Activated CD4-positive, alpha-beta memory T cell treated with anti-CD3 and anti-CD28 coated beads for 36 hours (primary cell): ENCODE data around the gene REEP5. TPM values are rescaled to one million over a fixed set of nuclear protein-coding genes. Genes with fewer than 3 reads are reported as not detected.

Source experiments
- CTCF ChIA-PET: fragments of 350-600 bp; sonication (Branson Sonifier 250); formaldehyde crosslinking; loops from one replicate; lab custom pipeline; 2021; ENCODE audit warnings: antibody characterized with exemption, inconsistent platforms; lab: Charles Lee
- POLR2A ChIA-PET: fragments of 350-600 bp; sonication (Branson Sonifier 250); formaldehyde crosslinking; loops from one replicate; lab custom pipeline; 2021; ENCODE audit warnings: antibody characterized with exemption; lab: Charles Lee
- DNase-seq: peaks from one replicate; pipeline ENCODE4 v3.0.0-alpha.2; 2020
- H3K27ac Mint-ChIP-seq: one replicate; pipeline ENCODE4 v1.8.0; 2021; ENCODE audit warnings: mixed read lengths
- H3K27me3 Mint-ChIP-seq: one replicate; pipeline ENCODE4 v1.8.0; 2021; ENCODE audit warnings: mixed read lengths
- H3K36me3 Mint-ChIP-seq: one replicate; pipeline ENCODE4 v1.8.0; 2021; ENCODE audit warnings: mixed read lengths
- H3K4me1 Mint-ChIP-seq: one replicate; pipeline ENCODE4 v1.8.0; 2021; ENCODE audit warnings: low read depth, mixed read lengths
- H3K4me3 Mint-ChIP-seq: one replicate; pipeline ENCODE4 v1.8.0; 2021; ENCODE audit warnings: mild to moderate bottlenecking, mixed read lengths
- H3K9me3 Mint-ChIP-seq: one replicate; pipeline ENCODE4 v1.8.0; 2021; ENCODE audit warnings: mixed read lengths
- intact Hi-C: fragments of 100-400 bp; cut with micrococcal nuclease; formaldehyde crosslinking; loops from one replicate; pipeline ENCODE4 v1.15.1; 2023
- total RNA-seq, 2 experiments: library from RNA; stranded (reverse); gene quantifications; one replicate each; pipeline ENCODE4 v1.2.3, GENCODE V29; 2021

Gene REEP5
- total RNA-seq, 2 experiments from 2014 or later, result 64.6 to 67.4 TPM

- Mint-ChIP-seq H3K27ac (peak overlapping the region; percentile 10), H3K27me3 (no peaks in the 10 kb centered on the region), H3K4me3 (no peak overlapping the region), H3K9me3 (peaks cover 5% of the 10 kb centered on the region), H3K4me1 (peaks cover 47% of the 10 kb centered on the region), H3K36me3 (no peaks in the 10 kb centered on the region)
- ChIA-PET CTCF (interaction anchor here (0.6 to 1.2 kb wide), 2 partner anchors 10 to 593 kb away, joined by 3 read pairs; no protein-coding TSS in a partner anchor), POLR2A (interaction anchor here (0.7 to 1.3 kb wide), 2 partner anchors 9 to 10 kb away, joined by 3 to 5 read pairs; no protein-coding TSS in a partner anchor)
- no peak for DNase-seq
- intact Hi-C loops, result no loop called here
Observed at GRCh38 chr5:112931473-112931872, 9.4 kb upstream of the REEP5 start.

- Mint-ChIP-seq H3K4me1 (peaks cover 47% of the 10 kb centered on the region), H3K36me3 (no peaks in the 10 kb centered on the region), H3K27ac (peak overlapping the region; percentile 50), H3K4me3 (no peak overlapping the region), H3K9me3 (peaks cover 5% of the 10 kb centered on the region), H3K27me3 (no peaks in the 10 kb centered on the region)
- ChIA-PET CTCF (no interaction called here), POLR2A (interaction anchor here (1.0 kb wide), 1 partner anchor 46 kb away, joined by 3 read pairs; the partner anchor contains the start of gene DCP2)
- DNase-seq, result no peak
- intact Hi-C loops, result no loop called here
Observed at GRCh38 chr5:112930082-112930344, 8.0 kb upstream of the REEP5 start.

- peaks cover 47% of the 10 kb centered on the region for H3K4me1 Mint-ChIP-seq
- intact Hi-C loops, result loop anchor here (1.0 to 10.0 kb wide), 3 partner anchors 8 to 1695 kb away; no protein-coding TSS in a partner anchor
- no peaks in the 10 kb centered on the region for H3K36me3 Mint-ChIP-seq
- ChIA-PET POLR2A (interaction anchor here (1.0 kb wide), 1 partner anchor 47 kb away, joined by 3 read pairs; the partner anchor contains the start of gene DCP2), CTCF (no interaction called here)
- H3K27ac Mint-ChIP-seq, result peak overlapping the region; percentile 78
- peaks cover 5% of the 10 kb centered on the region for H3K9me3 Mint-ChIP-seq
- no peaks in the 10 kb centered on the region for H3K27me3 Mint-ChIP-seq
- no peak for DNase-seq
- peak overlapping the region; percentile 37 for H3K4me3 Mint-ChIP-seq
Observed at GRCh38 chr5:112929336-112930081, 7.5 kb upstream of the REEP5 start.

- H3K27me3 Mint-ChIP-seq, result no peaks in the 10 kb centered on the region
- no peaks in the 10 kb centered on the region for H3K9me3 Mint-ChIP-seq
- DNase-seq, result no peak
- ChIA-PET POLR2A (no interaction called here), CTCF (interaction anchor here (0.7 to 1.2 kb wide), 3 partner anchors 14 to 76 kb away, joined by 3 to 4 read pairs (median 4); no protein-coding TSS in a partner anchor)
- H3K36me3 Mint-ChIP-seq, result peaks cover 20% of the 10 kb centered on the region
- H3K4me3 Mint-ChIP-seq, result no peak overlapping the region
- intact Hi-C loops, result loop anchor here (1.0 to 10.0 kb wide), 8 partner anchors 27 to 1689 kb away; partner anchors contain the start of genes EPB41L4A and YTHDC2
- H3K27ac Mint-ChIP-seq, result peak overlapping the region; percentile 79
- peaks cover 57% of the 10 kb centered on the region for H3K4me1 Mint-ChIP-seq
Observed at GRCh38 chr5:112923988-112924387, 2.0 kb upstream of the REEP5 start.

- POLR2A ChIA-PET, result interaction anchor here (0.7 to 3.7 kb wide), 4 partner anchors 8 to 62 kb away, joined by 3 to 18 read pairs (median 3); partner anchors contain the start of gene DCP2
- Mint-ChIP-seq H3K27me3 (no peaks in the 10 kb centered on the region), H3K27ac (peak overlapping the region; percentile 79), H3K4me3 (peak overlapping the region; percentile 33), H3K36me3 (peaks cover 25% of the 10 kb centered on the region), H3K4me1 (peaks cover 57% of the 10 kb centered on the region), H3K9me3 (no peaks in the 10 kb centered on the region)
- DNase-seq, result peak; percentile 35
- intact Hi-C loops, result loop anchor here (1.0 to 10.0 kb wide), 8 partner anchors 27 to 1689 kb away; partner anchors contain the start of genes EPB41L4A and YTHDC2
- CTCF ChIA-PET, result interaction anchor here (0.6 to 1.4 kb wide), 11 partner anchors 13 to 230 kb away, joined by 3 to 5 read pairs (median 4); partner anchors contain the start of gene DCP2
Observed at GRCh38 chr5:112923148-112923917, 1.3 kb upstream of the REEP5 start.

GRCh38 chr5:112921026-112921832, 798 bp downstream of the REEP5 start:
- Mint-ChIP-seq H3K9me3 (no peaks in the 10 kb centered on the region), H3K27ac (peak overlapping the region; percentile 82), H3K4me1 (peaks cover 66% of the 10 kb centered on the region), H3K4me3 (peak overlapping the region; percentile 95), H3K27me3 (no peaks in the 10 kb centered on the region), H3K36me3 (peaks cover 41% of the 10 kb centered on the region)
- ChIA-PET POLR2A (interaction anchor here (0.6 to 3.7 kb wide), 11 partner anchors 10 to 174 kb away, joined by 3 to 18 read pairs (median 5); partner anchors contain the start of genes DCP2 and SRP19), CTCF (interaction anchor here (0.6 to 2.3 kb wide), 13 partner anchors 9 to 597 kb away, joined by 3 to 13 read pairs (median 3); partner anchors contain the start of gene SRP19)
- peak; percentile 69 for DNase-seq
- intact Hi-C loops, result loop anchor here (1.0 to 10.0 kb wide), 7 partner anchors 8 to 1686 kb away; partner anchors contain the start of genes APC, EPB41L4A and SRP19

- ChIA-PET CTCF (interaction anchor here (0.7 to 2.3 kb wide), 7 partner anchors 16 to 72 kb away, joined by 3 to 13 read pairs (median 4); no protein-coding TSS in a partner anchor), POLR2A (interaction anchor here (0.9 to 3.7 kb wide), 6 partner anchors 41 to 136 kb away, joined by 3 to 18 read pairs (median 4); partner anchors contain the start of genes DCP2 and SRP19)
- Mint-ChIP-seq H3K27me3 (no peaks in the 10 kb centered on the region), H3K4me1 (peaks cover 76% of the 10 kb centered on the region), H3K36me3 (peaks cover 48% of the 10 kb centered on the region), H3K4me3 (peak overlapping the region; percentile 51), H3K27ac (peak overlapping the region; percentile 82), H3K9me3 (no peaks in the 10 kb centered on the region)
- intact Hi-C loops, result loop anchor here (2.0 to 10.0 kb wide), 4 partner anchors 101 to 1685 kb away; partner anchors contain the start of gene EPB41L4A
- peak; percentile 28 for DNase-seq
Observed at GRCh38 chr5:112919972-112920371, 2.1 kb downstream of the REEP5 start.

GRCh38 chr5:112918679-112919078, 3.3 kb downstream of the REEP5 start:
- Mint-ChIP-seq H3K27ac (peak overlapping the region; percentile 13), H3K27me3 (no peaks in the 10 kb centered on the region), H3K4me3 (no peak overlapping the region), H3K4me1 (peaks cover 78% of the 10 kb centered on the region), H3K36me3 (peaks cover 53% of the 10 kb centered on the region), H3K9me3 (no peaks in the 10 kb centered on the region)
- ChIA-PET POLR2A (no interaction called here), CTCF (no interaction called here)
- no peak for DNase-seq
- intact Hi-C loops, result no loop called here

- Mint-ChIP-seq H3K4me1 (peaks cover 74% of the 10 kb centered on the region), H3K27ac (no peak overlapping the region), H3K9me3 (no peaks in the 10 kb centered on the region), H3K27me3 (no peaks in the 10 kb centered on the region), H3K36me3 (peaks cover 55% of the 10 kb centered on the region), H3K4me3 (no peak overlapping the region)
- POLR2A ChIA-PET, result no interaction called here
- intact Hi-C loops, result no loop called here
- CTCF ChIA-PET, result interaction anchor here (0.7 kb wide), 1 partner anchor 256 kb away, joined by 3 read pairs; no protein-coding TSS in a partner anchor
- no peak for DNase-seq
Observed at GRCh38 chr5:112918136-112918535, 3.9 kb downstream of the REEP5 start.

GRCh38 chr5:112917453-112917995, 4.5 kb downstream of the REEP5 start:
- Mint-ChIP-seq H3K4me1 (peaks cover 74% of the 10 kb centered on the region), H3K9me3 (no peaks in the 10 kb centered on the region), H3K36me3 (peaks cover 60% of the 10 kb centered on the region), H3K4me3 (no peak overlapping the region), H3K27ac (no peak overlapping the region), H3K27me3 (no peaks in the 10 kb centered on the region)
- ChIA-PET CTCF (interaction anchor here (0.6 to 0.7 kb wide), 2 partner anchors 47 to 256 kb away, joined by 3 read pairs; no protein-coding TSS in a partner anchor), POLR2A (no interaction called here)
- intact Hi-C loops, result no loop called here
- DNase-seq, result peak; percentile 42
